ENCODE results near the gene ANKLE2. TPM values are rescaled to one million over a fixed set of nuclear protein-coding genes. Genes with fewer than 3 reads are reported as not detected.
A peak's percentile ranks its signal among the peaks of the same experiment; 100 is the strongest.
"Not testable (repeated sequence)": the region's sequence is repeated elsewhere in the genome, so short reads cannot be mapped to it uniquely, and the experiment has no call there.

Gene ANKLE2
- total RNA-seq, 1 experiment from 2014 or later, result 80.3 TPM

DNA sequence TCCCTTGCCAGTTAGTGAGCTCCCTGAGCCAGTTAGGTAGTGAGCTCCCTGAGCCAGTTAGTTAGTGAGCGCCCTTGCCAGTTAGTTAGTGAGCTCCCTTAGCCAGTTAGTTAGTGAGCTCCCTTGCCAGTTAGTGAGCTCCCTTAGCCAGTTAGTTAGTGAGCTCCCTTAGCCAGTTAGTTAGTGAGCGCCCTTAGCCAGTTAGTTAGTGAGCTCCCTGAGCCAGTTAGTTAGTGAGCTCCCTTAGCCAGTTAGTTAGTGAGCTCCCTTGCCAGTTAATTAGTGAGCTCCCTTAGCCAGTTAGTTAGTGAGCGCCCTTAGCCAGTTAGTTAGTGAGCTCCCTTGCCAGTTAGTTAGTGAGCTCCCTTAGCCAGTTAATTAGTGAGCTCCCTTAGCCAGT lies 69.6 kb downstream of the ANKLE2 start:
- H2BK120ac ChIP-seq (ENCODE audit: low read depth, low read length, poor library complexity, severe bottlenecking); H3K4me1 ChIP-seq (ENCODE audit: insufficient read depth, low read length); H3K56ac ChIP-seq (ENCODE audit: insufficient read length, low read depth, low read length); H4K20me1 ChIP-seq (ENCODE audit: control insufficient read depth, insufficient read depth, insufficient read length); H3K4me2 ChIP-seq (ENCODE audit: insufficient read depth, insufficient read length, low read length); H3K23ac ChIP-seq (ENCODE audit: insufficient read length, low read depth, low read length); H3K18ac ChIP-seq (ENCODE audit: insufficient read length, low read depth, low read length); H3K79me1 ChIP-seq (ENCODE audit: insufficient read depth, low read depth, low read length, poor library complexity, severe bottlenecking); H2BK12ac ChIP-seq (ENCODE audit: insufficient read length, low read depth, low read length); H3K4ac ChIP-seq (ENCODE audit: low read depth, low read length); H2BK20ac ChIP-seq (ENCODE audit: low read depth, low read length, poor library complexity, severe bottlenecking); H3T11ph ChIP-seq (ENCODE audit: low read length); H3K4me3 Mint-ChIP-seq; H4K8ac ChIP-seq (replicated peaks; ENCODE audit: insufficient read length, low read depth, low read length); H3K9me3 Mint-ChIP-seq; H4K91ac ChIP-seq (ENCODE audit: insufficient read length, low read depth, low read length); H4K5ac ChIP-seq (ENCODE audit: insufficient read length, low read depth, low read length); H2BK5ac ChIP-seq (ENCODE audit: insufficient read length, low read length); H3K27me3 Mint-ChIP-seq (ENCODE audit: low read depth); DNase-seq; H2BK15ac ChIP-seq (ENCODE audit: low read depth, low read length); H3K23me2 ChIP-seq (ENCODE audit: insufficient read length, low read depth, low read length, poor library complexity, severe bottlenecking); H3K27ac ChIP-seq (ENCODE audit: insufficient read length, low read depth, low read length); H2AFZ ChIP-seq (ENCODE audit: low read length); H3K4me1 Mint-ChIP-seq; H3K14ac ChIP-seq (ENCODE audit: insufficient read depth, low read length); H3K9ac ChIP-seq (ENCODE audit: extremely low read depth, insufficient read length, low read length); H3K27me3 ChIP-seq (ENCODE audit: insufficient read depth, low read length); H3K9me3 ChIP-seq (ENCODE audit: control insufficient read depth, low read depth, low read length); H3K79me2 ChIP-seq (ENCODE audit: insufficient read depth, low read length); H2AK5ac ChIP-seq (ENCODE audit: insufficient read length, low read length): not testable (repeated sequence)
- WGBS (ENCODE audit: extremely low coverage, insufficient read length, low lambda C conversion rate), result no CpG with 5 or more reads among the region's 3 CpGs
- Mint-ChIP-seq H3K36me3 (ENCODE audit: insufficient read depth in 1 of 3, low read depth in 3 of 3) (peaks cover 7 to 35% (median 17%) of the 10 kb centered on the region in 3 experiments), H3K27ac (peak overlapping the region in 1 of 3 experiments; percentile 72; a peak in 1 of 7 replicates)
